Subcutaneous adipose tissue (tissue), 4 donors: ENCODE results near the gene PLA2G4E. TPM values are rescaled to one million over a fixed set of nuclear protein-coding genes. Genes with fewer than 3 reads are reported as not detected.

Experiments
- total RNA-seq, 4 donors: library from RNA; depleted of rRNA; stranded (reverse); fragments of >200 nt; gene quantifications; one replicate each; pipeline ENCODE4 v1.1.0, GENCODE V29; 2016
- TF ChIP-seq, protein P1 (sequence below): fragments of 450-650 bp; IDR thresholded peaks from one replicate; pipeline ENCODE4 v1.5.1; 2016; ENCODE audit warnings: low read depth, mild to moderate bottlenecking, control low read depth, antibody characterized with exemption, moderate library complexity

PLA2G4E gene
- total RNA-seq, 4 donors from 2014 or later: not detected

DNA sequence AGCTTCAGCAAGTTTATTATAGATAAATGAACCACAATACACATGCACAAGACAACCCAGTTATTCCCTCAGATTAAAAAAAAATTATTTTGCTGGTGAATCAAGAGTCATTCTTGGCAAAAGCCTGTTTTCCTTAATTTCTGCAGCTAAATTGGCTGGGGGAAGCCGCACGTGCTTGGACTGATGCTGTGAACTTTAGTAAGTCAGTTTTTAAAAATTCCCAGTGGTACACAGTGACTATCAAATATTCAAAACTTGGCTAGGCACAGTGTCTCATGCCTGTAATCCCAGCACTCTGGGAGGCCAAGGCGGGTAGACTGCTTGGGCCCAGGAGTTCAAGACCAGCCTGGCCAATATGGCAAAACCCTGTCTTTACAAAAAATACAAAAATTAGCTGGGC, 72.4 kb downstream of the PLA2G4E start:
- TF ChIP-seq, protein P1, sequence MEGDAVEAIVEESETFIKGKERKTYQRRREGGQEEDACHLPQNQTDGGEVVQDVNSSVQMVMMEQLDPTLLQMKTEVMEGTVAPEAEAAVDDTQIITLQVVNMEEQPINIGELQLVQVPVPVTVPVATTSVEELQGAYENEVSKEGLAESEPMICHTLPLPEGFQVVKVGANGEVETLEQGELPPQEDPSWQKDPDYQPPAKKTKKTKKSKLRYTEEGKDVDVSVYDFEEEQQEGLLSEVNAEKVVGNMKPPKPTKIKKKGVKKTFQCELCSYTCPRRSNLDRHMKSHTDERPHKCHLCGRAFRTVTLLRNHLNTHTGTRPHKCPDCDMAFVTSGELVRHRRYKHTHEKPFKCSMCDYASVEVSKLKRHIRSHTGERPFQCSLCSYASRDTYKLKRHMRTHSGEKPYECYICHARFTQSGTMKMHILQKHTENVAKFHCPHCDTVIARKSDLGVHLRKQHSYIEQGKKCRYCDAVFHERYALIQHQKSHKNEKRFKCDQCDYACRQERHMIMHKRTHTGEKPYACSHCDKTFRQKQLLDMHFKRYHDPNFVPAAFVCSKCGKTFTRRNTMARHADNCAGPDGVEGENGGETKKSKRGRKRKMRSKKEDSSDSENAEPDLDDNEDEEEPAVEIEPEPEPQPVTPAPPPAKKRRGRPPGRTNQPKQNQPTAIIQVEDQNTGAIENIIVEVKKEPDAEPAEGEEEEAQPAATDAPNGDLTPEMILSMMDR: no peak

DNA sequence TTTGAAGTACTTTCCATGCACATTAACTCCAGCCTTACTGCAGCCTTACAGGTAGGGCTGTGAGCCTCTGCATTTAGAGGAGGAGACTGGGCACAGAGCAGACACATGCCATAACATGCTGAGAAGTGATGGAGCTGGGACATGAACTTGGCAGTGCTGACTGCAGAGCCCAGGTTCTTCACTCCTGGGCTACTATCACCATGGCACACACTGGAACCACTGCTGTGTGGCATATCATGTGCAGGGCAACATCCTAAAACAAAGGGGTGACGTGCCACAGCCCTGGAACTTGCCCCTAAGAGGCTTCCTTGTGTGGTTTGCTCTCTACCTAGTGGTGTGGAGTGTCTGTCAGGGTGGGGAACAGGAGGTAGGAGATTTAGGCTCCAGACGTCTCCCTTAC, 73.9 kb downstream of the PLA2G4E start:
- TF ChIP-seq, protein P1: no peak

DNA sequence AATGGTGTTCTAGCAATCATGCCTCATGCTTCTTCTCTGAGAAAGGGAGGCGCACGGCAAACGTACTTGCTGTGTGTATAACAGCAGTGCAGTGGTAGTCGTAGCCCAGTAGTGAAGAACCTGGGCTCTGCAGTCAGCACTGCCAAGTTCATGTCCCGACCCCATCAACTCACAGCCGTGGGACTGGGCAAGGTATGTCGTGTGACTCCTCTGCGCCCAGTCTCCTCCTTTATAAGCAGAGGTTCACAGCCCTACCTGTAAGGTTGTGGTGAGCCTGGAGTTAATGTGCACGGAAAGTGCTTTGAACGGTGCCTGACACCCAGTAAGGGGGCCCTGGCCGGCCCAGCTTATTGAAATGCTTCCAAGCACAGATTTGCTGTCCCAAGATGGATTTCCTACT, 75.1 kb downstream of the PLA2G4E start:
- TF ChIP-seq, protein P1: no peak

DNA sequence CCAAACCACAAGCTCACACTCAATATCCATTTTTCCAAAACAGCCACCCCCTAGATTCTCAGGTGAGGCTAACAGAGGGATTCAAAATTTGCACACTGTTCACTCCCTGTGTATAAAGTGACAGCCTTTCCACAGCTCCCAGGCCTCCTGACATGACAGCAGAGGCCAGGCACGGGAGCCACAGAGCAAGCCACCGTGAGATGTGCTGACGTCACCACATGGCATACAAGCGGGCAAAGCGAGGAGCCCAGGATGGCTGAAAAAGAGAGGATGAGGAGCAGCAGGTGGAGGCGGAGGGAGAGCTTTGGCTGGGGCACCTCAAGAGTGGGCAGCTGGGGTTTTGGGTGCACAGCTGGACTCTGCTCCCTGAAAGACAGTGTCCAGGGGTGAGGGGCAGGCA, 75.6 kb downstream of the PLA2G4E start:
- TF ChIP-seq, protein P1: no peak

DNA sequence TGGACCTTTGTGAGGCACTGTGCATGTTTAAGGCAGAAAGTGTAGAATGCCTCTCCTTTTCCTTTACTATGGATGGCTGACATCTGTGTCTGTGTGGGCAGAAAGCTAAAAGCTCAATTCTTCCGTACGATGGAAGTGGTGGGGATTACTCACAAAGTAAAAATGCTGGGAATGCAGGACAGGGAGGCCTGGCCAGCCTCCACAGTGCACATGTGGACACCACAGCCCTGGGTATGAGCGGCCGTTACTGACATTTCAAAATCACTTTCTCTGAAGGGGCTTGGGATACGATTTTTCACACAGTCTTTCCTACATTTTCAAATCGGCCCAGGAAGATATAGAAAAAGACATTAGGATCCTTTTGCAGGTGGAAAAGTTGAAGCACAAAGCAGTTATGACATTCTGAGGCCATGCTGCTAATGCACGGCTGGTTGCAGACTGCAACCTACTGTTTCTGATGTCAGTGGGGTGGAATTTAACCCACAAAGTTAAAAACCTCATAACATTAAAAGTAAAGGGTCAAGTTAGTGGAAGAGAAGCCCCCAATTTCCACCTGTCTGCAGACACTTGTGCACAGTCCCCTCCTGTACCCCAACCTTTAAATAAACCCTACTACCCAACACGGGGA, 76.4 kb downstream of the PLA2G4E start:
- TF ChIP-seq, protein P1: no peak

DNA sequence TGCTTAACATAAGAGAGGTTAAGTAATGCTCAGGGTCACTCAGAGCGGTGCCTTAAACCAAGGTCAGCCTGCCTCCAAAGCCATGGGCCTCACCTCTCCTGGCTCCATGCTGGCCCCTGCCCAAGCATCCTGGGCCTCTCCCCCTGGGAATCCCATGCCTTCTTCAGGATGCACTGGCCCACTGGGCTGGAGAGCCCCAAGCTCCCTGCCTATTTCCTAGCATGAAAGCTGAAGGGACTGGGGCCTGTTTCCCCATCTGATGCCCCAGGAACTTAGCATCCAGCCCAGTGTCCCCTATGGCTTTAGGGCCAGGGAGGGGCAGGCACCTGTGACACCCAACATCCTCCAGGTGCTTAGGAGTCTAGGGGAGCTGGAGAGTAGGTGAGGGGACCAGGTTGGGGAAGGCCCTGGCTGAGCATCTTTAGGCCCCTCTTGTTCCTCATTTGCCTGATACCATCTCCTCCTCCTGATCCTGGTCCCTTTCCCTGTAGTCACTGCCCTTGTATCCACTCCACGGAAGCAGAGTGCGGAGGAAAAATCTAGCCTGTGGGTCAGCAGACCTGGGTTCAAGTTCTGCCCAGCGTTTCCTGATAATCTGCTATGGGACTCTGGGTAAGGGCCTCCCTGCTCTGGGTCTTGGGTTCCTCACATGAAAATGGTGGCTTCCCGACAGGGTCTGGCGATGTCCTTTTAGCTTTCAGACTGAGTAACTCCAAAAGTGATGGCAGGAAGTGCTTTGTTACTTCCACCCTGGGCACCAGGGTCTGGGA, 77.1 kb downstream of the PLA2G4E start:
- TF ChIP-seq, protein P1: no peak

DNA sequence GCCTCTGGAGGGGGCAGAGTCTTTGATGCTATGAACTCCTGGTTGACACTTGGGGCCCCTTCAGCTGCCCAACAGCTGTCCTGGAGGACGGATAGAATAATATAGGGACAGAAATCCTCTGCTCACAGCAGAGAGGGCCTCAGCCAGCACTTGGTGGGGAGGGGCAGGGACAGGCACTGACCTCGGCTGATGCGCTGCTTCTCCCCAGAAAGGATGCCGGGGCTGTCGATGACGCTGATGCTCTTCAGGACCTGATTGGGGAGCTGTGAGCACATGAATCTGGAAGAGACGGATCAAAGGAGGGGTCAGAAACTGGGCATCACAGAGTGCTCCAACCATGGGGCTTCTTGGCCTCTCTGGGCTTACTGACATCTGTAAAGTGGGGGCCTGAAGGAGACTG, 78.0 kb downstream of the PLA2G4E start:
- TF ChIP-seq, protein P1: no peak
